ENCODE data around the gene ABHD12. TPM values are rescaled to one million over a fixed set of nuclear protein-coding genes. Genes with fewer than 3 reads are reported as not detected.

Gene ABHD12
- polyA plus RNA-seq, 1 donor (not counting 4 experiments of a cell fraction or from before 2014, with no cell fraction given), result 11.2 TPM

DNA sequence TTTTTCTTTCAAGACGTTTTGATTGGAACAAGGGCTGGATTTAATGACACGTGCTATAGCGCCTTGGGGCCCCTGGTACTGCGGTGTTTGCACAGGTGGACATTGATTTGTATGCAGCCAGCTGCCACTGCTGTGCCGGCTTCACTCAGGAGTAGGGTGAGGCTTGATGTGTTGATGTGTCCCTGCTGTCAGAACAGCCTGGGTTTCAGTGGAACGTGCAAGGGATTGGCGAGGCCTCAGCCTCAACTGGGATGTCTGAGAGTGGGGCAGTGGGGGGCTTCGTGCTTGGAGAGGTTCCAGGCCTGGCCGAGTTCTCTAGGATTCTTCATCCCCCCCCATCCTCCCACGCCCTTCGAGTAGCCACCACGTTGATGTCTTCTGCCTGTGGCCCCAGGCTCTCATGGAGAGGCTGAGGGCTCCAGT, 119.8 kb downstream of the ABHD12 start:
- no peak overlapping the region for H3K4me2 ChIP-seq (ENCODE audit: control insufficient read depth, extremely low read depth, insufficient read depth, low read depth, low read length)
- no peak overlapping the region for H2AFZ ChIP-seq (ENCODE audit: control insufficient read depth, low read length)
- H3K4me3 ChIP-seq (ENCODE audit: control insufficient read depth in 2 of 3, extremely low read depth in 1 of 3, insufficient read depth in 2 of 3, low read depth in 1 of 3, low read length in 3 of 3), result no peak overlapping the region
- FAIRE-seq (no peak), DNase-seq (ENCODE audit: low read depth, low spot score) (no peak)
- TF ChIP-seq, protein P1, sequence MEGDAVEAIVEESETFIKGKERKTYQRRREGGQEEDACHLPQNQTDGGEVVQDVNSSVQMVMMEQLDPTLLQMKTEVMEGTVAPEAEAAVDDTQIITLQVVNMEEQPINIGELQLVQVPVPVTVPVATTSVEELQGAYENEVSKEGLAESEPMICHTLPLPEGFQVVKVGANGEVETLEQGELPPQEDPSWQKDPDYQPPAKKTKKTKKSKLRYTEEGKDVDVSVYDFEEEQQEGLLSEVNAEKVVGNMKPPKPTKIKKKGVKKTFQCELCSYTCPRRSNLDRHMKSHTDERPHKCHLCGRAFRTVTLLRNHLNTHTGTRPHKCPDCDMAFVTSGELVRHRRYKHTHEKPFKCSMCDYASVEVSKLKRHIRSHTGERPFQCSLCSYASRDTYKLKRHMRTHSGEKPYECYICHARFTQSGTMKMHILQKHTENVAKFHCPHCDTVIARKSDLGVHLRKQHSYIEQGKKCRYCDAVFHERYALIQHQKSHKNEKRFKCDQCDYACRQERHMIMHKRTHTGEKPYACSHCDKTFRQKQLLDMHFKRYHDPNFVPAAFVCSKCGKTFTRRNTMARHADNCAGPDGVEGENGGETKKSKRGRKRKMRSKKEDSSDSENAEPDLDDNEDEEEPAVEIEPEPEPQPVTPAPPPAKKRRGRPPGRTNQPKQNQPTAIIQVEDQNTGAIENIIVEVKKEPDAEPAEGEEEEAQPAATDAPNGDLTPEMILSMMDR (optimal IDR thresholded peaks at IDR 0.05 in 1 of 3, IDR thresholded peaks at IDR 0.05 in 1 of 3, conservative IDR thresholded peaks at IDR 0.05 in 1 of 3; ENCODE audit: extremely low read depth in 1 of 3, insufficient read depth in 2 of 3, low read length in 3 of 3), result no peak
- TF ChIP-seq EZH2 (IDR thresholded peaks at IDR 0.05; ENCODE audit: low read length), result no peak
- H3K9ac ChIP-seq (ENCODE audit: control insufficient read depth, extremely low read depth, insufficient read depth, low read length), result no peak overlapping the region
- peaks cover 5% of the 10 kb centered on the region for H4K20me1 ChIP-seq (ENCODE audit: control insufficient read depth, extremely low read depth, insufficient read depth, low read length)
- dilution Hi-C loops (cut with MboI; ENCODE audit: extremely low pct_ligation_motif_present, low sequenced_read_pairs), result no loop called here
- H3K36me3 ChIP-seq (ENCODE audit: control insufficient read depth in 2 of 2, extremely low read depth in 1 of 2, insufficient read depth in 2 of 2, low read length in 2 of 2), result peaks cover 62 to 64% of the 10 kb centered on the region in 2 experiments
- no peaks in the 10 kb centered on the region for H3K27me3 ChIP-seq (ENCODE audit: control insufficient read depth, extremely low read depth, insufficient read depth, low read length)
- H3K79me2 ChIP-seq (ENCODE audit: control insufficient read depth, insufficient read depth, low read length), result peaks cover 35% of the 10 kb centered on the region
- H3K4me1 ChIP-seq (ENCODE audit: control insufficient read depth, extremely low read depth, insufficient read depth, low read length), result no peaks in the 10 kb centered on the region
- no peak overlapping the region for H3K27ac ChIP-seq (ENCODE audit: control insufficient read depth, insufficient read depth, low read length)
- no peaks in the 10 kb centered on the region for H3K9me1 ChIP-seq (ENCODE audit: control insufficient read depth, extremely low read depth, insufficient read depth, low read length)
- H3K9me3 ChIP-seq (ENCODE audit: control insufficient read depth, low read depth, low read length), result no peaks in the 10 kb centered on the region

DNA sequence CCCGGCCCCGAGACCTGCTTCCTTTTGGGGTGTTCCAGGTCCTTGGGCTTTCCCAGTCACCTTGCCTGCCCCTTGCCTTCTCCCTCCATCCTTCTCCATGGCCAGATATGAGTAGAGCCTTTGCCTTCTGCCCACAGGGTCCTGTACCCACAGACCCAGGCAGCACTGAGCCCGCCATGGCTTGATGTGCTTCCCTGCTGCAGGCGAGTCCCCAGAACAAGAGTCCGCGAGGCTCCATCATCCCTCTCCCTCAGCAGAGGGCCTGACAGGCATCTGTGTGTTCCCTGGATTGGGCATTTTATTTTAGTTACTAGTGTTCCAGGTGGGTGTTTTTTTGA, 120.8 kb downstream of the ABHD12 start:
- no peak overlapping the region for H3K4me3 ChIP-seq (ENCODE audit: control insufficient read depth in 2 of 3, extremely low read depth in 1 of 3, insufficient read depth in 2 of 3, low read depth in 1 of 3, low read length in 3 of 3)
- H3K27ac ChIP-seq (ENCODE audit: control insufficient read depth, insufficient read depth, low read length), result no peak overlapping the region
- H3K9me1 ChIP-seq (ENCODE audit: control insufficient read depth, extremely low read depth, insufficient read depth, low read length), result no peaks in the 10 kb centered on the region
- H3K9me3 ChIP-seq (ENCODE audit: control insufficient read depth, low read depth, low read length), result no peaks in the 10 kb centered on the region
- dilution Hi-C loops (cut with MboI; ENCODE audit: extremely low pct_ligation_motif_present, low sequenced_read_pairs), result no loop called here
- no peak overlapping the region for H2AFZ ChIP-seq (ENCODE audit: control insufficient read depth, low read length)
- peaks cover 5% of the 10 kb centered on the region for H4K20me1 ChIP-seq (ENCODE audit: control insufficient read depth, extremely low read depth, insufficient read depth, low read length)
- TF ChIP-seq EZH2 (IDR thresholded peaks at IDR 0.05; ENCODE audit: low read length), result no peak
- H3K9ac ChIP-seq (ENCODE audit: control insufficient read depth, extremely low read depth, insufficient read depth, low read length), result no peak overlapping the region
- no peak for FAIRE-seq
- H3K27me3 ChIP-seq (ENCODE audit: control insufficient read depth, extremely low read depth, insufficient read depth, low read length), result no peaks in the 10 kb centered on the region
- H3K79me2 ChIP-seq (ENCODE audit: control insufficient read depth, insufficient read depth, low read length), result peaks cover 35% of the 10 kb centered on the region
- no peak overlapping the region for H3K4me2 ChIP-seq (ENCODE audit: control insufficient read depth, extremely low read depth, insufficient read depth, low read depth, low read length)
- DNase-seq (ENCODE audit: low read depth, low spot score), result no peak
- peaks cover 53 to 57% of the 10 kb centered on the region in 2 experiments for H3K36me3 ChIP-seq (ENCODE audit: control insufficient read depth in 2 of 2, extremely low read depth in 1 of 2, insufficient read depth in 2 of 2, low read length in 2 of 2)
- no peaks in the 10 kb centered on the region for H3K4me1 ChIP-seq (ENCODE audit: control insufficient read depth, extremely low read depth, insufficient read depth, low read length)

All from keratinocyte (primary cell).